B cell (primary cell): ENCODE results near the gene PLXNB2. TPM values are rescaled to one million over a fixed set of nuclear protein-coding genes. Genes with fewer than 3 reads are reported as not detected.

ENCODE experiments used
- ATAC-seq: fragments of 200-7000 bp; cut with Tn5 transposase; one replicate; pipeline ENCODE4 v1.10.0; 2021; ENCODE audit warnings: low read depth, mild to moderate bottlenecking, moderate number of reproducible peaks, moderate library complexity
- CTCF ChIA-PET: fragments of 350-600 bp; sonication (Branson Sonifier 250); formaldehyde crosslinking; loops from one replicate; lab custom pipeline; 2021; ENCODE audit warnings: antibody characterized with exemption, inconsistent platforms; lab: Charles Lee
- POLR2A ChIA-PET: fragments of 350-600 bp; sonication (Branson Sonifier 250); formaldehyde crosslinking; loops from one replicate; lab custom pipeline; 2021; ENCODE audit warnings: antibody characterized with exemption; lab: Charles Lee
- DNase-seq: peaks from one replicate; pipeline ENCODE4 v3.0.0; 2013
- H2AFZ ChIP-seq: 2 replicates; pipeline ENCODE4 v1.6.1; 2012; ENCODE audit warnings: mild to moderate bottlenecking, low read depth, low read length; ENCODE audit not compliant: insufficient read depth, poor library complexity, severe bottlenecking
- H3K27ac ChIP-seq, 2 donors: 1 replicate in 1 of 2; 2 replicates in 1 of 2; pipeline ENCODE4 v1.5.1; 2012 to 2013; ENCODE audit warnings: low read length in 2 of 2, mild to moderate bottlenecking in 2 of 2, moderate library complexity in 1 of 2
- H3K27me3 ChIP-seq, 4 experiments: fragments of 200-600 bp in 1 of 4; sonication (generic) in 1 of 4; replicated peaks in 1 of 4; 1 replicate in 2 of 4; 2 replicates in 2 of 4; pipeline versions ENCODE4 v1.6.1 to v1.7.0; 2013 to 2016; ENCODE audit warnings: low read length in 3 of 4, mild to moderate bottlenecking in 2 of 4, mixed read lengths in 1 of 4, moderate library complexity in 1 of 4; ENCODE audit not compliant: insufficient read depth in 4 of 4, control insufficient read depth in 3 of 4; ENCODE audit errors: control extremely low read depth in 1 of 4
- H3K36me3 ChIP-seq, 2 experiments: replicated peaks in 1 of 2; 1 replicate in 1 of 2; 2 replicates in 1 of 2; pipeline versions ENCODE4 v1.6.1 to v1.7.1; 2013; ENCODE audit warnings: low read length in 1 of 2; ENCODE audit not compliant: insufficient read depth in 2 of 2, control insufficient read depth in 1 of 2; ENCODE audit errors: control extremely low read depth in 1 of 2, extremely low read depth in 1 of 2
- H3K4me1 ChIP-seq, 2 donors: fragments of 200-600 bp in 1 of 2; sonication (generic) in 1 of 2; 1 replicate in 1 of 2; 2 replicates in 1 of 2; pipeline versions ENCODE4 v1.5.1 to v1.6.1; 2013 to 2017; ENCODE audit warnings: low read length in 2 of 2; ENCODE audit not compliant: control insufficient read depth in 2 of 2, insufficient read depth in 2 of 2
- H3K4me2 ChIP-seq: replicated peaks from 2 replicates; pipeline ENCODE3; 2012; ENCODE audit warnings: mild to moderate bottlenecking, low read depth, low read length; ENCODE audit not compliant: poor library complexity, severe bottlenecking
- H3K4me3 ChIP-seq, 5 experiments: fragments of 200-600 bp in 1 of 5; sonication (generic) in 1 of 5; 1 replicate in 3 of 5; 2 replicates in 2 of 5; pipeline versions ENCODE4 v1.5.1 to v1.7.0; 2011 to 2016; ENCODE audit warnings: low read length in 4 of 5, mild to moderate bottlenecking in 4 of 5, low read depth in 2 of 5, control low read depth in 1 of 5, moderate library complexity in 1 of 5; ENCODE audit not compliant: insufficient read depth in 1 of 5; ENCODE audit errors: control extremely low read depth in 1 of 5, extremely low read depth in 1 of 5
- H3K79me2 ChIP-seq: fragments of 200-600 bp; sonication (generic); one replicate; pipeline ENCODE4 v1.6.0; 2016; ENCODE audit warnings: low read length; ENCODE audit not compliant: control insufficient read depth, insufficient read depth
- H3K9ac ChIP-seq: fragments of 200-600 bp; sonication (generic); 2 replicates; pipeline ENCODE4 v1.6.1; 2017; ENCODE audit warnings: mild to moderate bottlenecking, low read length, moderate library complexity
- H3K9me3 ChIP-seq, 3 donors: one replicate each; pipeline versions ENCODE4 v1.6.1 to v1.7.1; 2013; ENCODE audit warnings: low read length in 2 of 3; ENCODE audit not compliant: control insufficient read depth in 2 of 3, insufficient read depth in 1 of 3; ENCODE audit errors: control extremely low read depth in 1 of 3
- H4K20me1 ChIP-seq: 2 replicates; pipeline ENCODE4 v1.6.0; 2012; ENCODE audit warnings: mild to moderate bottlenecking, low read length; ENCODE audit not compliant: insufficient read depth, control insufficient read depth, poor library complexity, severe bottlenecking
- H3K27ac Mint-ChIP-seq: one replicate; pipeline ENCODE4 v1.8.0; 2021; ENCODE audit warnings: mixed read lengths
- H3K27me3 Mint-ChIP-seq: one replicate; pipeline ENCODE4 v1.8.0; 2021; ENCODE audit warnings: mixed read lengths
- H3K4me1 Mint-ChIP-seq: one replicate; pipeline ENCODE4 v1.8.0; 2021; ENCODE audit warnings: mixed read lengths
- H3K4me3 Mint-ChIP-seq: one replicate; pipeline ENCODE4 v1.8.0; 2021; ENCODE audit warnings: mixed read lengths
- H3K9me3 Mint-ChIP-seq: one replicate; pipeline ENCODE4 v1.8.0; 2022; ENCODE audit warnings: mixed read lengths; ENCODE audit not compliant: insufficient read depth
- CTCF ChIP-seq: fragments of 200-600 bp; IDR thresholded peaks from one replicate; pipeline ENCODE4 v1.8.0; 2022; ENCODE audit warnings: antibody characterized with exemption, mild to moderate bottlenecking
- EZH2 ChIP-seq: IDR thresholded peaks from 2 replicates; pipeline ENCODE4 v1.6.1; 2012; ENCODE audit warnings: borderline replicate concordance, low read depth, mild to moderate bottlenecking, moderate library complexity, low read length; ENCODE audit not compliant: insufficient read depth, poor library complexity, severe bottlenecking
- WGBS: methylation state at CpG from one replicate; pipeline ENCODE4 v1.1.5; 2013; ENCODE audit warnings: missing lambda C conversion rate; ENCODE audit not compliant: insufficient coverage; 5-methylcytosine and 5-hydroxymethylcytosine counted together
- intact Hi-C: fragments of 100-400 bp; cut with micrococcal nuclease; formaldehyde crosslinking; loops from one replicate; pipeline ENCODE4 v1.10.0; 2022
- polyA plus RNA-seq: library from polyadenylated mRNA; depleted of rRNA; stranded (reverse); fragments of >200 nt; gene quantifications from 2 replicates; pipeline ENCODE4 v1.2.3, GENCODE V29; 2012
- total RNA-seq, 2 donors: library from RNA; stranded (reverse); fragments of 120-200 nt in 1 of 2; gene quantifications; 1 replicate in 1 of 2; 2 replicates in 1 of 2; pipeline versions ENCODE4 v1.2.3 to v1.2.4, GENCODE V29; 2013 to 2022

PLXNB2 gene
- total and polyA plus RNA-seq, 2 donors (not counting 1 experiment from before 2014, with no cell fraction given): 5.2 to 31.4 TPM

GRCh38 chr22:50284479-50284878, 23.0 kb downstream of the PLXNB2 start:
- no peak for TF ChIP-seq EZH2
- TF ChIP-seq CTCF: no peak
- no peak for ATAC-seq
- Histone ChIP-seq H3K27ac (no peak overlapping the region), H3K27me3 (no peaks in the 10 kb centered on the region), H3K9ac (no peak overlapping the region), H3K36me3 (no peaks in the 10 kb centered on the region), H3K9me3 (peaks cover 0 to 4% (median 0%) of the 10 kb centered on the region in 3 donors), H3K4me1 (no peaks in the 10 kb centered on the region), H3K4me3 (no peak overlapping the region), H2AFZ (no peak overlapping the region), H3K79me2 (no peaks in the 10 kb centered on the region), H4K20me1 (no peaks in the 10 kb centered on the region), H3K4me2 (no peak overlapping the region)
- no peaks in the 10 kb centered on the region for H3K27me3 Mint-ChIP-seq
- H3K27ac Mint-ChIP-seq: no peak overlapping the region
- no peaks in the 10 kb centered on the region for H3K9me3 Mint-ChIP-seq
- DNase-seq: no peak
- ChIA-PET CTCF (no interaction called here), POLR2A (no interaction called here)
- H3K4me3 Mint-ChIP-seq: no peak overlapping the region
- 95% methylated on average over 13 of the region's 13 CpGs for WGBS
- H3K4me1 Mint-ChIP-seq: no peaks in the 10 kb centered on the region
- intact Hi-C loops: no loop called here

- no peak for TF ChIP-seq CTCF
- no peak for TF ChIP-seq EZH2
- Mint-ChIP-seq H3K9me3 (no peaks in the 10 kb centered on the region), H3K27ac (no peak overlapping the region), H3K4me3 (no peak overlapping the region), H3K27me3 (no peaks in the 10 kb centered on the region), H3K4me1 (no peaks in the 10 kb centered on the region)
- intact Hi-C loops: no loop called here
- no peaks in the 10 kb centered on the region for H4K20me1 ChIP-seq
- no peak overlapping the region for H3K4me2 ChIP-seq
- CTCF ChIA-PET: no interaction called here
- ATAC-seq: no peak
- H3K27me3 ChIP-seq: no peaks in the 10 kb centered on the region
- POLR2A ChIA-PET: no interaction called here
- WGBS: 96% methylated on average over 25 of the region's 30 CpGs
- no peaks in the 10 kb centered on the region for H3K79me2 ChIP-seq
- H3K4me1 ChIP-seq: no peaks in the 10 kb centered on the region
- H3K9ac ChIP-seq: no peak overlapping the region
- no peak overlapping the region for H2AFZ ChIP-seq
- no peak overlapping the region for H3K4me3 ChIP-seq
- H3K27ac ChIP-seq: no peak overlapping the region
- no peak for DNase-seq
- no peaks in the 10 kb centered on the region for H3K36me3 ChIP-seq
- peaks cover 0 to 4% (median 0%) of the 10 kb centered on the region in 3 donors for H3K9me3 ChIP-seq
Measured at GRCh38 chr22:50283821-50284220, 23.6 kb downstream of the PLXNB2 start.
